ENCODE results near the gene GLI3.

GLI3 gene

DNA sequence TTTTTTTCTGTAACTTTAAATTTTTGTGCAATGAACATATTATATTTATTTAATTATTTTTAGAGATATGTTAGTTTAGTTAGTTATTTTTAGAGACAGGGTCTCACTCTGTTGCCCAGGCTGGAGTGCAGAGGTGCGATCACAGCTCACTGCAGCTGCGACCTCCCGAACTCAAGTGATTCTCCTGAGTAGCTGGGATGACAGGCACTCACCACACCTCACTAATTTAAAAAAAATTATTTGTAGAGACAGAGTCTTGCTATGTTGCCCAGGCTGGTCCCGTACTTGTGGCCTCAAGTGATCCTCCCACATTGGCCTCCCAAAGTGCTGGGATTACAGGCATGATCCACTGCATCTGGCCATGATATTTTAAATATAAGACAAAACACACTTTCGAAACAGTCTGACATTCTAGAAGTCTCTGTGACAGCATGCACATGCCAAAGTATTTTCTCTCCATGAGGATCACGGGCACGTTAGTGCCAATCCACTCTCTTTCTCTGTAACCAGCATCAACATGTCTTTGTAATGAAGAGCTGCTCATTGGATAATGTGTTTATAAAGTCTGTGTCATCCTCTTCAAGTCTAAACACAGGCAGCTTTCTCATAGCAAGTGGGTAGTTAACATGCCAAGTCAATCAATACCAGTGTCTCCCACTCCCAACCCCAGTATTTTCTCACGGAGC lies 137.4 kb downstream of the GLI3 start:
- DNase-seq = no peak

DNA sequence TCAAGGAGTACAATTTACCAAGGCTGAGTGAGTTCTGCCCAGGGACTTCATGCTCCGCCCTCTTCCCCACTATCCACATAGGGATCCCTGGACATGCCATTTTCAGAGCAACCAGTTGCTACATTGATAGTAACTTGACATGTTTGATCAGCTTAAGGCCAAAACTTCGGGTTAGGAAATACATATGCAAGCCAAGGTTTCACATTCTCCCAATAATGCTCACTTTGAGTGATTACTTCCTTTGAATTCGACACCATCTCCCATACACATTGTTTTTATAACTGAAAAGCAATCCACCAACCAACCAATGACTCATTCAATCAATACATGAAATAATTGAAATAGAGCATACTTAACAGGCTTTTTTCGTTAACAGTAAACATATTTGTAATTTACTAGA lies 137.9 kb downstream of the GLI3 start:
- DNase-seq = no peak

DNA sequence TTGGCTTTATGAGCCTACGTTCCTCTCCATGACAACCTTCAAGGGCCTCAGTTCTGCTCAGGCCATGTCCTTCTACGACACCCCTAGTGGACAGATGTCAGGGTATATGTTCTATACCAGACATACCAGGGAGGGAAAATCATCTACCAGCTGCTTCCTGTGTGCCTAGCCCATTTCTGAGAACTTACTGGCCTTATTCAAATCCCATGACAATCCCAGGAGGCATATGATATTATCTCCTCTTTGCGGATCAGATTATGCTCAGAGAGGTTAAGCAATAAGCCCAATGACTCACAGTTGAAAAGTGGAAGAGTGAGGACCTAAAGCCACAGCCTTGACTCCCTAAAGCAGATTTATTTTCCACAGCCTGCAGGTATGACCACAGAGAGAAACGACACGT lies 139.3 kb downstream of the GLI3 start:
- no peak for DNase-seq

DNA sequence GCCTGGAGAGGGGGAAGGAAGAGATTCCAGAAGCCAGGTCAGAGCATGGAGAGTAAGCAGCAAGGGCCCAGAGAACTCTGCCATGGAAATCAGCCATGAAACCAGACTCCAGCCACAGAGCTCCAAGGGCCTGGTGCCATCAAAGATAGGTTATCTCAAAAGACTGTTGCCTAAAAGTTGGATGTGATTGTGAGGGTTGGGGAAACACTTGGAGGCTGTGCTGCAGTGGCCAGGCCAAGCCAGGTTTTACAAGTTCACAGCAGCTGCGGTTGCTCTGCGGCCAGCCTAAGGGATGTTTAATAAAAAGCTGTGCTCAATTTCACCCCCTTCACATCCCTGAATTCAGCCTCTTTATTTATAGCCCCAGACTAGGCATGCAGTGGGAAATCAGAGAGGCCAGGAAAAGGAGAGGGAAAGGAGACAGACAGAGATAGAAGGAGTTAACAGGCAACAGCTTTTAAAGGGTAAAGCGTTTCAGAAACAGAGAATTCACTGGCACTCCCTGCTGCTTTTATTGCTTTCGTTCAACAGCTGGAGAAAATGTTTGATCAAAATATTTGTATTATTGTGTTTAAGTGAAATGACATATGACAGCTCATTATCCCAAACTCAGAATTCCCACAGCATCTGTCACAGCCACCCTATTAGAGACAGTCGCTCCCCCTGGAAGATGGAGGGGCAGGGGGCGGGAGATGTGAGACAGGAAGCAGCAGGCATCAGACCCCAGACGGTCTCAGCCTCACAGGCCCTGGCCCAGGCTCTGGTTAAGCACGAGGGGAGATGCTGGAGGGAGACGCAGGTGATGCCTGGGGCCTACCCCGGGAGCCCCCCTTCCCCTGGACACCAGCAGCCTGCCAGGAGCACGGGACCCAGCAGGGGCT lies 140.1 kb downstream of the GLI3 start:
- DNase-seq = no peak

- DNase-seq = no peak
These were observed 140.7 kb downstream of the GLI3 start for GRCh38 chr7:42096268-42096667.

- DNase-seq = no peak
These were observed 141.2 kb downstream of the GLI3 start for GRCh38 chr7:42095791-42096190.

GRCh38 chr7:42093349-42093905 lies 143.6 kb downstream of the GLI3 start:
- no peak for DNase-seq

GRCh38 chr7:42091461-42092291 lies 145.3 kb downstream of the GLI3 start:
- no peak for DNase-seq

GRCh38 chr7:42090806-42091205 lies 146.2 kb downstream of the GLI3 start:
- DNase-seq = no peak

DNA sequence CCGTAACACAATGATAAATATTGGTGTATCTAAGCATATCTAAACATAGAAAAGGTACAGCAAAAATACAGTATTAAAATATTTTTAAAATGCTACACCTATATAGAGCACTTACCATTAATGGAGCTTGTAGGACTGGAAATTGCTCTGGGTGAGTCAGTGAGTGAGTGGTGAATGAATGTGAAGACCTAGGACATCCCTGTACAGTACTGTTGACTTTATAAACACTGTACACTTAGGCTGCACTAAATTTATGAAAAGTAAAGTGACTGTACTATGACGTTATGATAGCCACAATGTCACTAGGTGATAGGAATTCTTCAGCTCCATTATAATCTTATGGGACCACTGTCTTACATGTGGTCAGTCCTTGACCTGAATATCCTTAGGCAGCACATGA lies 147.0 kb downstream of the GLI3 start:
- DNase-seq = no peak

DNA sequence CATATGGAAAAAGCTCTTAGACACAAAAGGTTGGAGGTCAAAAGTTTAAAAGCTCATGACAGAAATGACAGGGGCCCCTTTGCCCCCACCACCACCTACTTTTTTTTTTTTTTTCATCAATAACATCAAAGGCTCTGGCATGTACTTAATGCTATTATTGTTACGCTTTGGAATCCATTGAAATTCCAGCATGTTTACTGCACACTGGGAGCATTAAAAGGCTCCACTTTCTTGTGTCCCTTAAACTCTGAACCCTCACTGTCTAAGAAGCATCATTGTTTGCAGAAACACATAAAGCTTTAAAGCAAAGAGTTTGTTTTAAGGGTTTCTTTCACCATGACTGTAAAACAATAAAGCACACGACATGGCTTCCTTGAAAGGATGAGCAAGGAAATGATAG lies 149.4 kb downstream of the GLI3 start:
- no peak for DNase-seq

GRCh38 chr7:42085531-42085930 lies 151.5 kb downstream of the GLI3 start:
- DNase-seq = no peak

- DNase-seq = no peak
These were observed 152.7 kb downstream of the GLI3 start for GRCh38 chr7:42084263-42084662.

- DNase-seq = no peak
These were observed 153.7 kb downstream of the GLI3 start for GRCh38 chr7:42083284-42083683.

- no peak for DNase-seq
These were observed 154.9 kb downstream of the GLI3 start for GRCh38 chr7:42082144-42082543.

GRCh38 chr7:42081671-42082070 lies 155.3 kb downstream of the GLI3 start:
- DNase-seq = no peak

DNA sequence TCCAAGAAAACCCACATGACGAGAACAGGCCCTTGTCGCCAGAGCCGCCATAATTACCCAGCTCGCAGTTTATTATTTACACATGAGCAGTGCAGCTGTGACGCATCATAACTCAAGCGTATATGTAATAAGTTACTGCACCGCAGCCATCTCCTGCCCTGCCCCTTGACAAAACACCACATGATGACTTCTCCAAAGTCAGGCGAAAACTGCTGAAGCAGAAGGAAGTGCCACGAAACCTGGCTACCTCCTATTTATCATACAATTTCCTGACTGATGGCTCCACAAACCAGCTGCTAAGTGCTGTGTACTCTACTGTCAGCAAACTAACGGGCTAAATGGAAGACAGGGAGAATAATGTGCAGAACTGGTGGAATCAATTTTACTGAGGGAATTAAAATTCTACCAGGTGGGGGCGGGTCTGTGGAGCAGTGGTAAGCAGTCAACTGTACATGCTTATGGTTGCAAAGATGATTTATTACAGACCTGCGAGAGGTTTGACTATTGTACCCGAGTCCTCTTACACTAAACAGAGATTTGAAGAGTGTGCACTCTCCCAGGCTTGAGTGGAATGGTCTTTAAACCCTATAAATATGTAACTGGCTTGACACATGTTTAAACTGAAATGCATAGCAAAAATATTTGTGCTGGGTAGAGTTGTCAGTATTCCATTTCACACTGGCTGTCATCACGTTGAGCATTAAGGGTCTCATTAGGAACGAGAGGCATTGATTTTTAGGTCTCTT lies 156.0 kb downstream of the GLI3 start:
- no peak for DNase-seq

GRCh38 chr7:42077271-42078135 lies 159.5 kb downstream of the GLI3 start:
- DNase-seq = no peak

DNA sequence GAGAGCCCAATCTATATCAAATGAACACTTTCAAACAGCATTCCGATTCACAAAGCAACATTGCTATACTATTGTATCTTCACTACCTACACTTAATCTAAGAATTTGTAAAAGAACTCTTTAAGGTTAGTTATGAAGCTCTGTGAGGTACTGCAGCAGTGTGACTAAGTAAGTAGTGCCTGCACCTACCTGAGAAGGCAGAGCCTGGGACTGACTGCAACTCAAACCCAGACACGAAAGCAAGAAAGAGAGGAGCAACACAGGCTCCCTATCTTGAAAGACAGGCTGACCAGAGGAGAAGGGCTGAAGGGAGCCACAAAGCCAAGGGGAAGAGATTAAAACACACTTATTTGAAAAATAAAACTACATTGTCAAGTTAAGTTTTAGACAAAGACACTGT lies 160.1 kb downstream of the GLI3 start:
- DNase-seq = no peak

GRCh38 chr7:42075418-42075817 lies 161.6 kb downstream of the GLI3 start:
- no peak for DNase-seq

DNA sequence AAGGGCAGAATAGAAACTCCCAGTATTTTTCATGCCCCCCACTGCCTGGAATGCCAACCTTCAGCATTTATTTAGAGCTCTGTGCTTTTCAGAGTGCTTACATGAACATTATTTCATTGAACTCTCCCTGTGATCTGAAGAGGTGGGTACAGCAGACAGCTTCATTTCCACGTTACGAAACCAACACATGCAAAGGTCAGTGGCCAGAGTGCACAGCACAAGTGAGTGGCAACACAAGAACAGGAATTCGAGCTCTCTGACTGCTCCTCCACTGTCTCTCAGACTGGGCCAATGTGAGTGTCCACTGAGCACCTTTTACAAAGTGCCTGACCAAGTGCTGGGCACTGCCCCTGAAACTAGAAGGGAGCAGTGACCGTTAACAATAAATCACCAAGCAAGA lies 162.9 kb downstream of the GLI3 start:
- DNase-seq = no peak

Measured in activated T-cell treated with anti-CD3 and anti-CD28 coated beads for 4 hours (primary cell).